ENCODE measurements around the gene GLB1L3.

Gene GLB1L3

GRCh38 chr11:134260503-134260902 is 15.7 kb upstream of the GLB1L3 start:
- Histone ChIP-seq H3K4me1 (ENCODE audit: control insufficient read depth, insufficient read depth, low read length, poor library complexity, severe bottlenecking) (no peaks in the 10 kb centered on the region), H3K27ac (ENCODE audit: insufficient read depth, low read length, poor library complexity, severe bottlenecking) (no peak overlapping the region), H3K36me3 (ENCODE audit: control insufficient read depth, insufficient read depth, low read length) (peaks cover 44% of the 10 kb centered on the region), H3K9me3 (ENCODE audit: control insufficient read depth, low read length) (no peaks in the 10 kb centered on the region), H3K27me3 (replicated peaks; ENCODE audit: control insufficient read depth, insufficient read depth, low read length, poor library complexity, severe bottlenecking) (no peaks in the 10 kb centered on the region), H3K4me3 (ENCODE audit: insufficient read depth, low read depth, low read length, poor library complexity, severe bottlenecking) (no peak overlapping the region)
- no peak for DNase-seq

DNA sequence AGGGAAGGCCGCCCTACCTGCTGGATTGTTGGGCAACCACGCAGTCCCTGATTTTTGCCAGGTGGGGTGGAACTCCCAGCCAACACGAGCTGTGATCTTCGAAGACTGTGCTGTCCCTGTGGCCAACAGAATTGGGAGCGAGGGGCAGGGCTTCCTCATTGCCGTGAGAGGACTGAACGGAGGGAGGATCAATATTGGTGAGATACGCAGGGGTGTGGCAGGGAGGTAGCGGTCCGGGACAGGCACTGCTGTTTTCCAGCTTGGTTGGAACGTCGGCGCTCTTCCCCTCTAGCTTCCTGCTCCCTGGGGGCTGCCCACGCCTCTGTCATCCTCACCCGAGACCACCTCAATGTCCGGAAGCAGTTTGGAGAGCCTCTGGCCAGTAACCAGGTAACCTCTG is 15.2 kb upstream of the GLB1L3 start:
- Histone ChIP-seq H3K27ac (ENCODE audit: insufficient read depth, low read length, poor library complexity, severe bottlenecking) (no peak overlapping the region), H3K4me3 (ENCODE audit: insufficient read depth, low read depth, low read length, poor library complexity, severe bottlenecking) (no peak overlapping the region), H3K4me1 (ENCODE audit: control insufficient read depth, insufficient read depth, low read length, poor library complexity, severe bottlenecking) (no peaks in the 10 kb centered on the region), H3K9me3 (ENCODE audit: control insufficient read depth, low read length) (no peaks in the 10 kb centered on the region), H3K36me3 (ENCODE audit: control insufficient read depth, insufficient read depth, low read length) (peaks cover 44% of the 10 kb centered on the region), H3K27me3 (replicated peaks; ENCODE audit: control insufficient read depth, insufficient read depth, low read length, poor library complexity, severe bottlenecking) (no peaks in the 10 kb centered on the region)
- DNase-seq = no peak

DNA sequence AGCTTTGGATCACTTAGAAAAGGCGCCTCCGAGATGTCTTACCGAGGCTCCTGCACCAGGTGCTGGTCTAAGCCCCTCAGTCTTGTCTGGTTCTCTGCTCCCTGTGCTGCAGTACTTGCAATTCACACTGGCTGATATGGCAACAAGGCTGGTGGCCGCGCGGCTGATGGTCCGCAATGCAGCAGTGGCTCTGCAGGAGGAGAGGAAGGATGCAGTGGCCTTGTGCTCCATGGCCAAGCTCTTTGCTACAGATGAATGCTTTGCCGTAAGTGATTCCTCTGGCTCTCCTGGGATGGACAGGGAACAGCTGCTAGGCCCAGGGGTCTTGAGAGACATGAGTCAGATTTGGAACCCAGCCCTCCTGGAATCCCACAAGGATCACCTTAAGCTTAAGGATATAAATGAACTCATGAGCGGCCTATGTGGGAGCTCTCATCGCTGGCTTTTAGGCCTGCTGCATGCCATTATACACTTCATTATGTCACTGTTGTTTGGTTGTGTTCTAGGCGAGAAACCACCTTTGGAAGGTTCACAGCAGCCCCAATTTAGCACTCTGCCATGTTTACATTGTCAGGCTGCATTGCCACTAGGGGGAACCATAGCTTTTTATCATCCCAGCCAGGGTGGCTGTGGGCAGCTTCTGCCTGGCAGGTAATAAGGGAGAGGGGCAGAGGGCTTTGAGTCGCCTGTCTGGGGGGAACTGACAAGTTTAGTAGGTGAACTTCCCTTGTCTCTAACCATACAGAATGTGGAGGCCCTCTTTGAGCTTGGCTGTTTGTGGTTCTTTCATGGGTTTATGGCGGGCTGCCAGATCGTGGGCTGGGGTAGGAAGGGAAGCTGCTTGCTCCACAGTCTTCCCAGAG is 14.3 kb upstream of the GLB1L3 start:
- no peaks in the 10 kb centered on the region for H3K9me3 ChIP-seq (ENCODE audit: control insufficient read depth, low read length)
- no peak overlapping the region for H3K4me3 ChIP-seq (ENCODE audit: insufficient read depth, low read depth, low read length, poor library complexity, severe bottlenecking)
- H3K27me3 ChIP-seq (replicated peaks; ENCODE audit: control insufficient read depth, insufficient read depth, low read length, poor library complexity, severe bottlenecking) = no peaks in the 10 kb centered on the region
- DNase-seq = no peak
- H3K36me3 ChIP-seq (ENCODE audit: control insufficient read depth, insufficient read depth, low read length) = peaks cover 44% of the 10 kb centered on the region
- H3K4me1 ChIP-seq (ENCODE audit: control insufficient read depth, insufficient read depth, low read length, poor library complexity, severe bottlenecking) = no peaks in the 10 kb centered on the region
- no peak overlapping the region for H3K27ac ChIP-seq (ENCODE audit: insufficient read depth, low read length, poor library complexity, severe bottlenecking)

GRCh38 chr11:134264966-134265764 is 11.0 kb upstream of the GLB1L3 start:
- Histone ChIP-seq H3K27me3 (replicated peaks; ENCODE audit: control insufficient read depth, insufficient read depth, low read length, poor library complexity, severe bottlenecking) (no peaks in the 10 kb centered on the region), H3K4me3 (ENCODE audit: insufficient read depth, low read depth, low read length, poor library complexity, severe bottlenecking) (no peak overlapping the region), H3K4me1 (ENCODE audit: control insufficient read depth, insufficient read depth, low read length, poor library complexity, severe bottlenecking) (peaks cover 6% of the 10 kb centered on the region), H3K36me3 (ENCODE audit: control insufficient read depth, insufficient read depth, low read length) (peaks cover 28% of the 10 kb centered on the region), H3K27ac (ENCODE audit: insufficient read depth, low read length, poor library complexity, severe bottlenecking) (no peak overlapping the region), H3K9me3 (ENCODE audit: control insufficient read depth, low read length) (no peaks in the 10 kb centered on the region)
- DNase-seq = no peak

- no peak overlapping the region for H3K27ac ChIP-seq (ENCODE audit: insufficient read depth, low read length, poor library complexity, severe bottlenecking)
- H3K9me3 ChIP-seq (ENCODE audit: control insufficient read depth, low read length) = no peaks in the 10 kb centered on the region
- peaks cover 14% of the 10 kb centered on the region for H3K4me1 ChIP-seq (ENCODE audit: control insufficient read depth, insufficient read depth, low read length, poor library complexity, severe bottlenecking)
- H3K4me3 ChIP-seq (ENCODE audit: insufficient read depth, low read depth, low read length, poor library complexity, severe bottlenecking) = no peak overlapping the region
- no peaks in the 10 kb centered on the region for H3K27me3 ChIP-seq (replicated peaks; ENCODE audit: control insufficient read depth, insufficient read depth, low read length, poor library complexity, severe bottlenecking)
- no peak for DNase-seq
- H3K36me3 ChIP-seq (ENCODE audit: control insufficient read depth, insufficient read depth, low read length) = peaks cover 17% of the 10 kb centered on the region
Measured at GRCh38 chr11:134266440-134266839, 9.7 kb upstream of the GLB1L3 start.

GRCh38 chr11:134266841-134267251 is 9.3 kb upstream of the GLB1L3 start:
- DNase-seq = no peak
- Histone ChIP-seq H3K27ac (ENCODE audit: insufficient read depth, low read length, poor library complexity, severe bottlenecking) (no peak overlapping the region), H3K4me3 (ENCODE audit: insufficient read depth, low read depth, low read length, poor library complexity, severe bottlenecking) (no peak overlapping the region), H3K27me3 (replicated peaks; ENCODE audit: control insufficient read depth, insufficient read depth, low read length, poor library complexity, severe bottlenecking) (no peaks in the 10 kb centered on the region), H3K4me1 (ENCODE audit: control insufficient read depth, insufficient read depth, low read length, poor library complexity, severe bottlenecking) (peaks cover 14% of the 10 kb centered on the region), H3K36me3 (ENCODE audit: control insufficient read depth, insufficient read depth, low read length) (peaks cover 13% of the 10 kb centered on the region), H3K9me3 (ENCODE audit: control insufficient read depth, low read length) (no peaks in the 10 kb centered on the region)

GRCh38 chr11:134267461-134267860 is 8.7 kb upstream of the GLB1L3 start:
- Histone ChIP-seq H3K36me3 (ENCODE audit: control insufficient read depth, insufficient read depth, low read length) (peaks cover 8% of the 10 kb centered on the region), H3K4me1 (ENCODE audit: control insufficient read depth, insufficient read depth, low read length, poor library complexity, severe bottlenecking) (peaks cover 14% of the 10 kb centered on the region), H3K27ac (ENCODE audit: insufficient read depth, low read length, poor library complexity, severe bottlenecking) (no peak overlapping the region), H3K27me3 (replicated peaks; ENCODE audit: control insufficient read depth, insufficient read depth, low read length, poor library complexity, severe bottlenecking) (no peaks in the 10 kb centered on the region), H3K9me3 (ENCODE audit: control insufficient read depth, low read length) (no peaks in the 10 kb centered on the region), H3K4me3 (ENCODE audit: insufficient read depth, low read depth, low read length, poor library complexity, severe bottlenecking) (no peak overlapping the region)
- no peak for DNase-seq

DNA sequence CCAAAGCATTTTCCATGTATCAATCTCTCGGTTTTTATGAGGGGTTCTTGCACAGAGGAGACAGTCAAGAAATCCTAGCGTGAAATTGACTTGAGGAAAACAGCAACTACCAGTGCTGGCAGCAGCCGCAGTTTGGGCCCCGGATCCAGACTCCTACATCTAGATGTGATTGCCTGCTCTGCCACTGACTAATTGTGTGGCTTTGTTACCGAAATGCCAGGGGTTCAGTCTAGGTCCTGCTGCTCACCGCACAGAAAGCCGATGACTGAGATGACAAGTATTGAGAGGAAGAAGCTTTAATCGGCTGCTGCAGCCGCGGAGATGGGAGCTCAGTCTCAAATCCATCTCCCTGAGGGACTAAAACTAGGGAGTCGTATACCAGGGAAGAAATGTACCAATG is 8.2 kb upstream of the GLB1L3 start:
- H3K4me1 ChIP-seq (ENCODE audit: control insufficient read depth, insufficient read depth, low read length, poor library complexity, severe bottlenecking) = peaks cover 14% of the 10 kb centered on the region

DNA sequence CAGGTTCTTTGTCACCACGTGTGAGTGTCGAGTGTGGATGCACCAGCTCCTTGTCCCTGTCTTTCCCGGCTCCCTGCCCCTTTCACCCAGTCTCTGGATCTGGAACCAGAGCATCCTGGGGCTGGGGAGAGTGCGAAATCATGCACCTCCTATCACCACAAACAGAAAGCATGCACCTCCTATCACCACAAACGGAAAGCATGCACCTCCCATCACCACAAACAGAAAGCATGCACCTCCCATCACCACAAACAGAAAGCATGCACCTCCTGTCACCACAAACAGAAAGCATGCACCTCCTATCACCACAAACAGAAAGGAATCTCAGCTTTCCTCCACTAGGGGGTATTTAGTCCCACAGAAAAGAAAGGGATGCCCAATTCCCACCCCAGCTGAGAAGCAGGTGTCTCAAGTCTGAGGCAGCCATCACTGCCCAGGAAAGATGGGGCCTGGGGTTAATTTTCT is 5.9 kb upstream of the GLB1L3 start:
- no peak overlapping the region for H3K4me3 ChIP-seq (ENCODE audit: insufficient read depth, low read depth, low read length, poor library complexity, severe bottlenecking)
- H3K4me1 ChIP-seq (ENCODE audit: control insufficient read depth, insufficient read depth, low read length, poor library complexity, severe bottlenecking) = peaks cover 31% of the 10 kb centered on the region
- no peak overlapping the region for H3K27ac ChIP-seq (ENCODE audit: insufficient read depth, low read length, poor library complexity, severe bottlenecking)
- no peaks in the 10 kb centered on the region for H3K27me3 ChIP-seq (replicated peaks; ENCODE audit: control insufficient read depth, insufficient read depth, low read length, poor library complexity, severe bottlenecking)
- DNase-seq = no peak
- no peaks in the 10 kb centered on the region for H3K9me3 ChIP-seq (ENCODE audit: control insufficient read depth, low read length)
- H3K36me3 ChIP-seq (ENCODE audit: control insufficient read depth, insufficient read depth, low read length) = no peaks in the 10 kb centered on the region

More for the DNA sequence above, 8.2 kb upstream of the GLB1L3 start:
- DNase-seq = no peak
- H3K27me3 ChIP-seq (replicated peaks; ENCODE audit: control insufficient read depth, insufficient read depth, low read length, poor library complexity, severe bottlenecking) = no peaks in the 10 kb centered on the region
- H3K36me3 ChIP-seq (ENCODE audit: control insufficient read depth, insufficient read depth, low read length) = peaks cover 7% of the 10 kb centered on the region
- no peaks in the 10 kb centered on the region for H3K9me3 ChIP-seq (ENCODE audit: control insufficient read depth, low read length)
- H3K4me3 ChIP-seq (ENCODE audit: insufficient read depth, low read depth, low read length, poor library complexity, severe bottlenecking) = no peak overlapping the region
- no peak overlapping the region for H3K27ac ChIP-seq (ENCODE audit: insufficient read depth, low read length, poor library complexity, severe bottlenecking)

GRCh38 chr11:134271978-134272377 is 4.2 kb upstream of the GLB1L3 start:
- H3K27me3 ChIP-seq (replicated peaks; ENCODE audit: control insufficient read depth, insufficient read depth, low read length, poor library complexity, severe bottlenecking) = no peaks in the 10 kb centered on the region
- H3K4me3 ChIP-seq (ENCODE audit: insufficient read depth, low read depth, low read length, poor library complexity, severe bottlenecking) = no peak overlapping the region
- H3K4me1 ChIP-seq (ENCODE audit: control insufficient read depth, insufficient read depth, low read length, poor library complexity, severe bottlenecking) = peaks cover 37% of the 10 kb centered on the region
- no peaks in the 10 kb centered on the region for H3K9me3 ChIP-seq (ENCODE audit: control insufficient read depth, low read length)
- H3K36me3 ChIP-seq (ENCODE audit: control insufficient read depth, insufficient read depth, low read length) = no peaks in the 10 kb centered on the region
- no peak overlapping the region for H3K27ac ChIP-seq (ENCODE audit: insufficient read depth, low read length, poor library complexity, severe bottlenecking)
- no peak for DNase-seq

Data from effector memory CD4-positive, alpha-beta T cell (primary cell).